Fibroblast of pulmonary artery (primary cell): ENCODE data around the gene SIGLEC9.

Source experiments
- DNase-seq: peaks from one replicate; pipeline ENCODE4 v3.0.0-alpha.2; 2010; ENCODE audit warnings: low read depth
- H3K4me3 ChIP-seq: replicated peaks from 2 replicates; pipeline ENCODE4 v1.5.1; 2011; ENCODE audit warnings: low read depth, mild to moderate bottlenecking, control low read depth, low read length, moderate library complexity
- TF ChIP-seq, protein P1 (sequence below): IDR thresholded peaks from 2 replicates; pipeline ENCODE4 v1.5.1; 2011; ENCODE audit warnings: mild to moderate bottlenecking, control low read depth, low read length, inconsistent platforms; ENCODE audit errors: missing control alignments

Gene SIGLEC9

DNA sequence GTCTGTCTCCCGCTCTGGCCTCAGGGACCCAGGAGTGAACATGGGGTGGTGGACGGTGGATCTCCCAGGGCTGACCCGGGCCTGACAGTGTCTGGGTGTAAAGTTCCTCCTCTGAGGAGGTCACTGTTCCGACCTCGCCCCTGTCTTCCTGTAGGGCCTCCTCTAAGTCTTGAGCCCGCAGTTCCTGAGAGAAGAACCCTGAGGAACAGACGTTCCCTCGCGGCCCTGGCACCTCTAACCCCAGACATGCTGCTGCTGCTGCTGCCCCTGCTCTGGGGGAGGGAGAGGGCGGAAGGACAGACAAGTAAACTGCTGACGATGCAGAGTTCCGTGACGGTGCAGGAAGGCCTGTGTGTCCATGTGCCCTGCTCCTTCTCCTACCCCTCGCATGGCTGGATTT lies at the start of gene SIGLEC9:
SIGLEC9 (plus strand) TSS at position 178 of the 400 bp plus-strand sequence; CDS start at position 247, 69 bp downstream.
- no peak within 1 kb of the TSS for H3K4me3 ChIP-seq
- no peak for DNase-seq
- TF ChIP-seq, protein P1, sequence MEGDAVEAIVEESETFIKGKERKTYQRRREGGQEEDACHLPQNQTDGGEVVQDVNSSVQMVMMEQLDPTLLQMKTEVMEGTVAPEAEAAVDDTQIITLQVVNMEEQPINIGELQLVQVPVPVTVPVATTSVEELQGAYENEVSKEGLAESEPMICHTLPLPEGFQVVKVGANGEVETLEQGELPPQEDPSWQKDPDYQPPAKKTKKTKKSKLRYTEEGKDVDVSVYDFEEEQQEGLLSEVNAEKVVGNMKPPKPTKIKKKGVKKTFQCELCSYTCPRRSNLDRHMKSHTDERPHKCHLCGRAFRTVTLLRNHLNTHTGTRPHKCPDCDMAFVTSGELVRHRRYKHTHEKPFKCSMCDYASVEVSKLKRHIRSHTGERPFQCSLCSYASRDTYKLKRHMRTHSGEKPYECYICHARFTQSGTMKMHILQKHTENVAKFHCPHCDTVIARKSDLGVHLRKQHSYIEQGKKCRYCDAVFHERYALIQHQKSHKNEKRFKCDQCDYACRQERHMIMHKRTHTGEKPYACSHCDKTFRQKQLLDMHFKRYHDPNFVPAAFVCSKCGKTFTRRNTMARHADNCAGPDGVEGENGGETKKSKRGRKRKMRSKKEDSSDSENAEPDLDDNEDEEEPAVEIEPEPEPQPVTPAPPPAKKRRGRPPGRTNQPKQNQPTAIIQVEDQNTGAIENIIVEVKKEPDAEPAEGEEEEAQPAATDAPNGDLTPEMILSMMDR: no peak

DNA sequence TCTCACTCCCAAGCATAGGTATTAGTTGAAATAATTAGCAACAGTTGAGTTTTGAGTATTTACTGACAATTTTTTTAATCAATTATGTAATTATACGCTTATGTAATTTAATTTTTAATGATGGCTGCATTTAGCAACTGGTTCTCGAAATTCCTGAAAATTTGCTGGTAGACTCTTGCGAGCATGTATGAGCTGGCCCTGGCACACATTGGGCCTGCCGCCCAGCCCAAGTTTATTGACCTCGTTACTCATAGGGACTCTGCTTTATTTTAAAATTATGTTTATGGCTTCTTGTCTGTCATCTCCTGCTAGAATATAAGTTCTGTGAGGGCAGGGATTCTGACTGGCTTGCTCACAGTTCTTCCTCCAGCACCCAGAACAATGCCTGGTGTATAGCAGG lies 48.7 kb upstream of the SIGLEC9 start:
- no peak overlapping the region for H3K4me3 ChIP-seq
- DNase-seq: no peak
- TF ChIP-seq, protein P1: no peak

DNA sequence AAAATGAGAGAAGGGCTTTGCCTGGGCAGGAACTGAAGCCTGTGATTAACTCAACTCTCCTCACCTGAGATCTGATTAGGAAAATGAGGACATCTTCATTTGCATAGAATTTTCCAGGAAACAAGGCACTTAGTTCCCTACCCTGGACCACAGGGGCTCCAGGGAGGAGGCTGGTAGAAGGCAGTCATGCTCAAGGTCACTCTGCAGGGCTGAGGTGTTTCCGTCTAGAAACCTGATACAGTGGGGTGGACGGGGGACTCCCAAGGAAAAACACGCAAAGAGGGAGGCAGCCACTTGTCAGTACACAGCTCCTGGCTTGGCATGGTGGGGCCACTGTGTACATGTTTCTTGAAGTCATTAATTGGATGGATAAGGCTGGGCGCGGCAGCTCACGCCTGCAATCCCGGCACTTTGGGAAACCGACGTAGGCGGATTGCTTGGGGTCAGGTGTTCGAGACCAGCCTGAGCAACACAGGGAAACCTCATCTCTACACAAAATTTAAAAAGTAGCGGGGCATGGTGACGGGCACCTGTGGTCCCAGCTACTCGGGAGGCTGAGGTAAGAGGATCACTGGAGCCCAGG lies 48.0 kb upstream of the SIGLEC9 start:
- no peak overlapping the region for H3K4me3 ChIP-seq
- DNase-seq: no peak
- TF ChIP-seq, protein P1: no peak

DNA sequence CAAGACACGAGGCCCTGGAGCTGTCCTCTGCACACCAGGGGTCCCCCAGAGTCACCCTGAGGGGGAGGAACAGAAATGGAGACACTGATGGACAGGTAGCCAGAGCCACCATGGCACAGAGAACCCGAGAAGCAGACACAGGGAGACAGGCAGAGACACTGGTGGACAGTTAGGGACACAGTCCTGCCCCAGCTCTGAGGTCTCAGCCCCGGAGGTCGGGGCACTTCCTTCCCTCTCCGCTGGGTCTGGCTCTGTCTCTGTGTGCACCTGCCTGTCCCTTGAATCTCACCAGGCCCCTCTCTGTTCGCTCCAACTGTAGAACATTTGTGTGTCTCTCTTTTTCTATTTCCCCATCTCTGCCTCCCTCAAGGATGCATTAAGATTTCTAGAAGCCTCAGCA lies 46.6 kb upstream of the SIGLEC9 start:
- TF ChIP-seq, protein P1: no peak
- no peak for DNase-seq
- no peak overlapping the region for H3K4me3 ChIP-seq

DNA sequence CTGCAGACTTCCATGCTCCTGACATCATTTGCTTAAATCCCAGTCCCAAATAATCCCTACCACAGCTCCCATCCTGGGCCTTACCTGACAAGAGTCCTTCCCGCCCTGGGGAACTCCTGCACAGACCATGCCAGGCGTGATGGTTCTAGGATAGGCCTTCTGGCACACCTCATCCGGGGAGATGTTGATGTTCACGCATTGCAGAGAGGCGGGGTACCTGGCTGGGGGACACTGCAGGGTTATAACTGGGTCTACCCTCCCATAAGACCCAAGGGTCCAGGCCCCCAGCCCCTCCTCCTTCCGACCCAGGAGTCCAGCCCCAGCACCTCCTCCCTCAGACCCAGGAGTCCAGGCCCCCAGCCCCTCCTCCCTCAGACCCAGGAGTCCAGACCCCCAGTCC lies 46.0 kb upstream of the SIGLEC9 start:
- TF ChIP-seq, protein P1: no peak
- no peak for DNase-seq
- no peak overlapping the region for H3K4me3 ChIP-seq

DNA sequence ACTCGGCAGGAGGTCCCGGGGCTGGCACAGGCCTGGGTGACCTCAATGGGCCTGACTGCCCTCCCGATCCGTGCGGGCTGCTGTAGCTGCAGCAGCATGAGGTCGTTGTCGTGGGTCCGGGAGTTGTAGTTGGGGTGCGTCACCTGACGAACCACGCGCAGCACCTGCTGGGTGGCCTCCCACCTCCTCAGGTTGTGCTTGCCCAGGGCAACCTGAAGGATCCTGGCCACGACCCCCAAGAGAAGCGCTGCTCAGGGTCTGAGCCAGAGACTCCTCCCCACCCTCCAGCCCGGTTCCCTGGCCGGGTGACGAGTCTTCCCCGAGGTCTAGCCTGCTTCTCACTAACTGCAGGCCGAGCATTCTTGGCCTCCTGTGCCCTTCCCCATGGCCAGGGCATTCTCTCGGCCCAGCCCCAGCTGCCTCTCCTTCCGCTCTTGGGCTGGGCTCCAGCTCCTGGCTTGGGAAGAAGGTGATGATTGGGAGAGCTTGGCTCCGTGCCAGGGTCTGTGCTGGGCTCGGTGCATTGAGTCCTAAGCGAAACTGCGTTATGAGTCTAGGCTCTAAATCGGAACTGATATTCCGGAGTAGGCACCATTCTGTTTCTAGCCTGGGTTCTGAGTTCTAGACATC lies 45.1 kb upstream of the SIGLEC9 start:
- peak; percentile 66 for DNase-seq
- H3K4me3 ChIP-seq: no peak overlapping the region
- TF ChIP-seq, protein P1: no peak

DNA sequence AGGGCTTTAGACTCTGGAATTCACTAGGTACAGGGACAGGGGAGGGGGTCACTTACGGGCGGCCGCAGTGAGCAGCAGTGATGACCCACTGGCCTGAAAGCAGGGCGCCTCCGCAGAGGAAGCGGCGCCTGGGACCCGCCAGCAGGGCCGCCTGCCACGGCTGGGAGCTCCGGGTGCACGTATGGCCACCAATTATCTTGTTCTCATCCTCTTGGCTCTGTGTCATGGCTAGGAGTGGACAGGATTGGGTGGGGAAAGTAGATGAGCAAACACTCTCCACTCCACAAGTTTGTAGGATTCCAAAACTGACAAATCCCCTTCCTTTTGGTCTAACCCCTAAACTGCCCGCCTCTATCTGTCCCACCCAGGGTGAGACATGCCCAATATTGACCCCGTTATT lies 43.2 kb upstream of the SIGLEC9 start:
- TF ChIP-seq, protein P1: no peak
- no peak overlapping the region for H3K4me3 ChIP-seq
- no peak for DNase-seq
